Measurements from ENCODE around the gene LIN7C. TPM values are rescaled to one million over a fixed set of nuclear protein-coding genes. Genes with fewer than 3 reads are reported as not detected.

The LIN7C gene
- total and polyA plus RNA-seq, 9 of the 15 experiments (the other 6 are each of a cell fraction or from before 2014, with no cell fraction given): 10.8 to 52.7 (median 21.5) TPM

DNA sequence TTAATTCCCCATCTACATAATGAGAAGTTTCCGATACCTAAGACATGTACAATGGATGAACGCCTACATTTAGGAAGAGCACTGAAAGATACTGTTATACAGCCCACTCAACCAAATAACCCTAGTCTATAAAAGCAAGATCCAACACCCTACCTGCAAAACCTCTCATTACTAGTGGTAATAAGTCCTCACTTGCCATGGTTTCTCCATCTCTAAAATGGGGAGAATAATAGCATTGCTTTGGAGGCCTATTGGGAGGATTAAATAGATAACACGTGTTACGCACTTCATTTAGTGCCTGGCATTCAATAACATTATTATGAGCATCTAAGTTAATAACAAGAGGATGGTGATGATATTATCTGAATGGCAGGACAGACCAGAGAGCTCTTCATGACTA lies 50.9 kb downstream of the LIN7C start:
- Histone ChIP-seq H3K27me3 (ENCODE audit: control insufficient read depth in 2 of 2, insufficient read depth in 2 of 2, low read length in 2 of 2) (no peaks in the 10 kb centered on the region), H3K9ac (ENCODE audit: insufficient read depth in 1 of 2, low read depth in 2 of 2, low read length in 2 of 2) (no peak overlapping the region), H3K79me2 (ENCODE audit: control insufficient read depth, insufficient read depth, low read length) (no peaks in the 10 kb centered on the region), H3K36me3 (ENCODE audit: control insufficient read depth, insufficient read depth, low read length) (no peaks in the 10 kb centered on the region), H3K27ac (ENCODE audit: extremely low read depth, low read depth, low read length) (no peak overlapping the region), H3K4me2 (ENCODE audit: insufficient read depth, low read length) (no peak overlapping the region), H3K9me1 (ENCODE audit: control insufficient read depth, insufficient read depth, low read length) (no peaks in the 10 kb centered on the region), H3K9me3 (replicated peaks; ENCODE audit: control insufficient read depth, insufficient read depth, low read depth, low read length) (no peaks in the 10 kb centered on the region), H3K4me1 (replicated peaks in 1 of 2; ENCODE audit: control insufficient read depth in 2 of 2, insufficient read depth in 2 of 2, low read length in 2 of 2) (no peaks in the 10 kb centered on the region; a peak in 1 of 5 replicates), H2AFZ (ENCODE audit: low read depth, low read length) (no peak overlapping the region), H3K4me3 (no peak overlapping the region), H4K20me1 (replicated peaks; ENCODE audit: control insufficient read depth, insufficient read depth, low read length) (no peaks in the 10 kb centered on the region)
- intact Hi-C loops (cut with micrococcal nuclease): no loop called here
- no TSS peak for BruUV-seq (replicated peaks)
- 54% methylated on average over 4 of the region's 4 CpGs for WGBS (ENCODE audit: insufficient coverage, low coverage, missing lambda C conversion rate)
- DNase-seq (ENCODE audit: extremely low read depth in 1 of 4, low spot score in 3 of 4) (no peak), ATAC-seq (no peak), FAIRE-seq (no peak)
- ChIA-PET POLR2A (interaction anchor here (2.1 kb wide), 1 partner anchor 11 kb away, joined by 8 read pairs; no protein-coding TSS in a partner anchor), CTCF (ENCODE audit: low intra/inter-chr PET ratio) (no interaction called here)
- in situ Hi-C loops (cut with MboI): no loop called here
- TF ChIP-seq FOXA3 (CRISPR knock-in tag; conservative IDR thresholded peaks at IDR 0.05 in 1 of 2, IDR thresholded peaks at IDR 0.05 in 1 of 2) (no peak), RBM25 (IDR thresholded peaks at IDR 0.05; ENCODE audit: low read depth, low read length, severe bottlenecking) (peak; percentile 33)

- 31% methylated on average over 1 of the region's 1 CpG for WGBS (ENCODE audit: insufficient coverage, low coverage, missing lambda C conversion rate)
Observed at GRCh38 chr11:27453701-27454100, 52.9 kb downstream of the LIN7C start.

More at GRCh38 chr11:27453701-27454100, 52.9 kb downstream of the LIN7C start:
- ChIA-PET CTCF (ENCODE audit: low intra/inter-chr PET ratio) (no interaction called here), POLR2A (no interaction called here)
- Histone ChIP-seq H3K27me3 (ENCODE audit: control insufficient read depth in 2 of 2, insufficient read depth in 2 of 2, low read length in 2 of 2) (no peaks in the 10 kb centered on the region), H3K4me3 (no peak overlapping the region), H4K20me1 (replicated peaks; ENCODE audit: control insufficient read depth, insufficient read depth, low read length) (no peaks in the 10 kb centered on the region), H3K9ac (ENCODE audit: insufficient read depth in 1 of 2, low read depth in 2 of 2, low read length in 2 of 2) (no peak overlapping the region), H3K4me2 (ENCODE audit: insufficient read depth, low read length) (no peak overlapping the region), H2AFZ (ENCODE audit: low read depth, low read length) (no peak overlapping the region), H3K79me2 (ENCODE audit: control insufficient read depth, insufficient read depth, low read length) (no peaks in the 10 kb centered on the region), H3K27ac (ENCODE audit: extremely low read depth, low read depth, low read length) (no peak overlapping the region), H3K9me1 (ENCODE audit: control insufficient read depth, insufficient read depth, low read length) (no peaks in the 10 kb centered on the region), H3K9me3 (replicated peaks; ENCODE audit: control insufficient read depth, insufficient read depth, low read depth, low read length) (no peaks in the 10 kb centered on the region), H3K36me3 (ENCODE audit: control insufficient read depth, insufficient read depth, low read length) (no peaks in the 10 kb centered on the region), H3K4me1 (replicated peaks in 1 of 2; ENCODE audit: control insufficient read depth in 2 of 2, insufficient read depth in 2 of 2, low read length in 2 of 2) (no peaks in the 10 kb centered on the region; a peak in 1 of 5 replicates)
- FAIRE-seq (no peak), DNase-seq (ENCODE audit: extremely low read depth in 1 of 4, low spot score in 3 of 4) (no peak), ATAC-seq (no peak)
- intact Hi-C loops (cut with micrococcal nuclease) (no loop called here), in situ Hi-C loops (cut with MboI) (no loop called here)
- BruUV-seq (replicated peaks): no TSS peak
- TF ChIP-seq CAMTA2 (CRISPR knock-in tag; conservative IDR thresholded peaks at IDR 0.05): no peak
- no peak for TF ChIP-seq ZNF707 (CRISPR knock-in tag; conservative IDR thresholded peaks at IDR 0.05)
- no peak for TF ChIP-seq ZNF583 (CRISPR knock-in tag; IDR thresholded peaks at IDR 0.05)
- TF ChIP-seq MBD2 (IDR thresholded peaks at IDR 0.05; ENCODE audit: borderline replicate concordance, low read depth): no peak
